T-cell (primary cell): ENCODE results near the gene LMOD1. TPM values are rescaled to one million over a fixed set of nuclear protein-coding genes. Genes with fewer than 3 reads are reported as not detected.

ENCODE experiments used
- ATAC-seq, 4 experiments: fragments of 200-7000 bp in 3 of 4; fragments of 150-1000 bp in 1 of 4; cut with Tn5 transposase; replicated peaks in 1 of 4; 1 replicate in 3 of 4; 2 replicates in 1 of 4; pipeline ENCODE4 v1.10.0; 2021; ENCODE audit warnings: moderate library complexity in 3 of 4, mild to moderate bottlenecking in 2 of 4, moderate number of reproducible peaks in 1 of 4
- CTCF ChIA-PET, 2 donors: fragments of 300-600 bp; sonication (Branson Sonifier 250); formaldehyde crosslinking; loops; one replicate each; lab custom pipeline; 2022; ENCODE audit warnings: antibody characterized with exemption in 2 of 2; lab: Charles Lee
- POLR2A ChIA-PET, 2 donors: fragments of 300-600 bp; sonication (Branson Sonifier 250); formaldehyde crosslinking; loops; one replicate each; lab custom pipeline; 2022; ENCODE audit warnings: antibody characterized with exemption in 2 of 2; lab: Charles Lee
- DNase-seq, 35 experiments: peaks; one replicate each; pipeline versions ENCODE4 v3.0.0 to v3.0.0-alpha.2; 2013 to 2023
- H3K27ac ChIP-seq: one replicate; pipeline ENCODE4 v1.5.1; 2013; ENCODE audit warnings: low read length
- H3K27me3 ChIP-seq, 2 experiments: replicated peaks in 1 of 2; 1 replicate in 1 of 2; 2 replicates in 1 of 2; pipeline versions ENCODE4 v1.6.1 to v1.7.0; 2013; ENCODE audit warnings: low read length in 1 of 2, mixed read lengths in 1 of 2; ENCODE audit not compliant: control insufficient read depth in 2 of 2, insufficient read depth in 2 of 2; ENCODE audit errors: extremely low read depth in 1 of 2
- H3K36me3 ChIP-seq, 2 donors: 1 replicate in 1 of 2; 2 replicates in 1 of 2; pipeline versions ENCODE4 v1.6.1 to v1.7.0; 2013; ENCODE audit warnings: low read length in 1 of 2; ENCODE audit not compliant: control insufficient read depth in 2 of 2, insufficient read depth in 1 of 2; ENCODE audit errors: extremely low read depth in 1 of 2
- H3K4me1 ChIP-seq, 2 experiments: 1 replicate in 1 of 2; 2 replicates in 1 of 2; pipeline versions ENCODE4 v1.6.1 to v1.7.0; 2013; ENCODE audit warnings: low read length in 2 of 2, mixed read lengths in 1 of 2; ENCODE audit not compliant: insufficient read depth in 2 of 2, control insufficient read depth in 1 of 2; ENCODE audit errors: extremely low read depth in 1 of 2
- H3K4me3 ChIP-seq, 2 donors: 1 replicate in 1 of 2; 2 replicates in 1 of 2; pipeline versions ENCODE4 v1.5.1 to v1.7.0; 2013; ENCODE audit warnings: mild to moderate bottlenecking in 2 of 2, low read length in 1 of 2, moderate library complexity in 1 of 2; ENCODE audit not compliant: control insufficient read depth in 1 of 2; ENCODE audit errors: extremely low read depth in 1 of 2
- H3K9me3 ChIP-seq: 2 replicates; pipeline ENCODE4 v1.7.0; 2013
- H3K27ac Mint-ChIP-seq, 2 donors: one replicate each; pipeline ENCODE4 v1.8.0; 2020 to 2021; ENCODE audit warnings: mild to moderate bottlenecking in 2 of 2, mixed read lengths in 2 of 2
- H3K27me3 Mint-ChIP-seq, 2 donors: one replicate each; pipeline ENCODE4 v1.8.0; 2021 to 2022; ENCODE audit warnings: mixed read lengths in 2 of 2
- H3K36me3 Mint-ChIP-seq: one replicate; pipeline ENCODE4 v1.8.0; 2021; ENCODE audit warnings: mixed read lengths
- H3K4me1 Mint-ChIP-seq, 3 donors: one replicate each; pipeline ENCODE4 v1.8.0; 2020 to 2022; ENCODE audit warnings: mixed read lengths in 3 of 3, mild to moderate bottlenecking in 1 of 3
- H3K4me3 Mint-ChIP-seq, 3 donors: one replicate each; pipeline ENCODE4 v1.8.0; 2020 to 2022; ENCODE audit warnings: mild to moderate bottlenecking in 3 of 3, mixed read lengths in 3 of 3, moderate library complexity in 3 of 3
- H3K9me3 Mint-ChIP-seq, 3 donors: one replicate each; pipeline ENCODE4 v1.8.0; 2020 to 2022; ENCODE audit warnings: mixed read lengths in 3 of 3
- WGBS: methylation state at CpG from one replicate; pipeline ENCODE4 v1.1.5; 2013; ENCODE audit warnings: missing lambda C conversion rate; ENCODE audit not compliant: insufficient coverage; 5-methylcytosine and 5-hydroxymethylcytosine counted together
- total RNA-seq, 35 experiments: library from RNA in 6 of 35; stranded (reverse) in 6 of 35; fragments of 120-200 nt in 1 of 35; gene quantifications; one replicate each; pipeline versions ENCODE4 v1.2.1 to v1.2.4 and lab custom pipeline; 2013 to 2026

Gene LMOD1
- total RNA-seq, 5 donors from 2014 or later (not counting 1 experiment from before 2014, with no cell fraction given) = 0.10 to 0.29 (median 0.16) TPM; not detected in 2

DNA sequence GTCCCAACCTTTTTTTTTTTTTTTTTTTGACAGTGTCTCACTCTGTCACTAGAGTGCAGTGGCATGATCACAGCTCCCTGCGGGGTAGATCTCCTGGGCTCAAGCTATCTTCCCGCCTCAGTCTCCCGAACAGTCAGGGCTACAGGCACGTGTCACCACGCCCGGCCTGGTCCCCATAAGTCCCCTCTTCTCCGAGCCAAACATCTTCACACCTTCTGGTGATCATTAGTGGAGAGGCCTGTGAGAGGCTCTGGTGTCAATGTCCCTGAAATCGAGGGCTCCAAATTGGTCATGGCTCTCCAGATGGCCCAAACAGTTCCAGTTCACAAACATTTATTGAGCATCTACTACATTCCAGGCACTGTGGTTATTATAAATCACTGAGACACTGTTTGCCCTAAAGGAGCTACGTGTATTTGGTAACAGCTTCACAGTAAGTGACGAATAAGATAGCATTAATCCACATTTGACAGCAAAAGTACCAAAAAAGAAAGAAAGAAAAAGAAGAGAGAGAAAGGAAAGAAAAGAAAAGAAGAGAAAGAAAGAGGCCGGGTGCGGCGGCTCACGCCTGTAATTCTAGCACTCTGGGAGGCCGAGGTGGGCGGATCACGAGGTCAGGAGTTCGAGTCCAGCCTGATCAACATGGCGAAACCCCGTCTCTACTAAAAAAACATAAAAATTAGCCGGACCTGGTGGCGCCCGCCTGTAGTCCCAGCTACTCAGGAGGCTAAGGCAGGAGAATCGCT is 8.1 kb upstream of the LMOD1 start:
- H3K4me1 Mint-ChIP-seq = peaks cover 18 to 27% (median 23%) of the 10 kb centered on the region in 3 donors
- no peak for ATAC-seq
- 51% methylated on average over 10 of the region's 24 CpGs for WGBS

DNA sequence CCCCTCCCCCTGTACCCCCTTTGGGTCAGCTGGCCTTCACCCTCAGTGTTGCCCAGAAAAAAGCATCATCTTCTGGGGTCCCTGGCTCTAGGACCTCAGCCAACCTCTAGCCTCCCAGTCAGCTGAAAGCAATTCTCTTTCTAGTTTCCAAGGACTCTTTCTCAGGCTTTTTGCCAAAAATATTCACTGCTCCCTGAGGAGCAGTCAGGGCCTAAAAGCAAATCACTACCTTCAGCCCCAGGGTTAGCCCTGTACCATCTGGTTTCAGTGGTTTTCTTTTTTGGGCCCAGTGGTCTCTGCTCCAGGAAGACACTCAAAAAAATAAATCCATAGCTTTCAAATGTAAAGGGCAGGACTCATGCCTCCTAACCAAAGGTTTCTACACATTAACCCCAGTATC is 3.1 kb upstream of the LMOD1 start:
- Histone ChIP-seq H3K27me3 (peaks cover 13 to 33% of the 10 kb centered on the region in 2 experiments), H3K27ac (no peak overlapping the region), H3K36me3 (no peaks in the 10 kb centered on the region), H3K4me1 (peaks cover 0 to 12% of the 10 kb centered on the region in 2 experiments), H3K9me3 (no peaks in the 10 kb centered on the region), H3K4me3 (no peak overlapping the region)
- DNase-seq (no peak), ATAC-seq (no peak)
- ChIA-PET POLR2A (interaction anchor here in 1 of 2 donors (0.6 to 1.1 kb wide), 2 partner anchors 12 to 72 kb away, joined by 5 to 11 read pairs; no protein-coding TSS in a partner anchor), CTCF (interaction anchor here in 1 of 2 donors (1.0 kb wide), 1 partner anchor 54 kb away, joined by 3 read pairs; no protein-coding TSS in a partner anchor)
- H3K4me1 Mint-ChIP-seq = peaks cover 16 to 20% (median 17%) of the 10 kb centered on the region in 3 donors
- no peak overlapping the region for H3K4me3 Mint-ChIP-seq
- peaks cover 36 to 40% of the 10 kb centered on the region in 2 donors for H3K27me3 Mint-ChIP-seq
- H3K9me3 Mint-ChIP-seq = no peaks in the 10 kb centered on the region
- H3K36me3 Mint-ChIP-seq = no peaks in the 10 kb centered on the region
- no peak overlapping the region for H3K27ac Mint-ChIP-seq

More for the DNA sequence above, 8.1 kb upstream of the LMOD1 start:
- Mint-ChIP-seq H3K27ac (peak overlapping the region; percentile 89 to 90), H3K27me3 (no peaks in the 10 kb centered on the region), H3K36me3 (peaks cover 10% of the 10 kb centered on the region), H3K4me3 (peak overlapping the region; percentile 92 to 97 (median 97)), H3K9me3 (no peaks in the 10 kb centered on the region)
- peaks cover 9 to 10% of the 10 kb centered on the region in 2 experiments for H3K4me1 ChIP-seq
- H3K9me3 ChIP-seq = no peaks in the 10 kb centered on the region
- POLR2A ChIA-PET = interaction anchor here in 1 of 2 donors (0.7 to 1.1 kb wide), 3 partner anchors 10 to 27 kb away, joined by 3 to 10 read pairs (median 4); no protein-coding TSS in a partner anchor
- H3K27ac ChIP-seq = peak overlapping the region; percentile 83
- H3K4me3 ChIP-seq = peak overlapping the region; percentile 80 to 93
- CTCF ChIA-PET = interaction anchor here (0.6 to 1.1 kb wide), 5 partner anchors 9 to 1354 kb away, joined by 3 to 5 read pairs (median 4); no protein-coding TSS in a partner anchor
- peak in 4 of 35 experiments; percentile 4 to 9 (median 4) for DNase-seq
- peaks cover 0 to 16% of the 10 kb centered on the region in 2 donors for H3K36me3 ChIP-seq
- peaks cover 0 to under 1% of the 10 kb centered on the region in 2 experiments for H3K27me3 ChIP-seq

DNA sequence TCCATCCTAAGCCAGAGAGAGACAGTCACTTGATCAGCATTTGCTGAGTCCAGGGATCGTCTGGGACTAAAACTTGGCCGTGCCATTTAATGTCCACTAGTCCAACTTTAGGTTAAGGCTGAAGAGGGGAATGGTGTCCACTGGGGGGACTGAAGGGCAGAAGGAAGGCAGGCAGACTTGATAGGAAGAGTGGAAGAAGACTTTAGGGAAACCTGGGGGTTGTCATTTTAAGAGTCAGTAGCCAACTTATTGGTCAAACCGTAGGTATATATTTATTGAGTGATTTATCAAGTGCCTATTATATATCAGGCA is 1.3 kb upstream of the LMOD1 start:
- CTCF ChIA-PET = no interaction called here

DNA sequence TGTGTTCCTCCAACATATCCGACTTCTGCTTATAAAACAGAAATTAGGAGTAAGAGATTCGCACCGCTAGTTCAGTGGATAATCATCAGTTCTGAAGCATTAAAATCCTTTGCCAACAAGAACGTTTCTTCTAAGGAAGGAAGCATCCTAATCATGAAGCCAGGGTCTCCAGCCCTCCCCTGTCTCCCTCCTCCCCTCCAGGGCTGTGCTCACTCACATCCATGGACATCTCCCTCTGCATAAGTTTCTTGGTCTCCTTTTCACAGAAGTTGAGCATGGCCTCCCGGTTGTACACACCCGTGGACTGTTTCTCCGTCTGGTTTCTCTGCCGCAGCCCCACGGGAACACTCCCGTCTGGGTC is 505 bp downstream of the LMOD1 start:
- no peak overlapping the region for H3K27ac Mint-ChIP-seq
- CTCF ChIA-PET = interaction anchor here (0.6 to 1.0 kb wide), 4 partner anchors 7 to 69 kb away, joined by 3 to 5 read pairs (median 4); no protein-coding TSS in a partner anchor
- peaks cover 12 to 17% (median 13%) of the 10 kb centered on the region in 3 donors for H3K4me1 Mint-ChIP-seq

More for the DNA sequence above, 1.3 kb upstream of the LMOD1 start:
- Mint-ChIP-seq H3K4me3 (no peak overlapping the region), H3K36me3 (no peaks in the 10 kb centered on the region), H3K9me3 (no peaks in the 10 kb centered on the region), H3K4me1 (peaks cover 12 to 17% (median 13%) of the 10 kb centered on the region in 3 donors), H3K27me3 (peaks cover 49 to 51% of the 10 kb centered on the region in 2 donors), H3K27ac (no peak overlapping the region)
- no peaks in the 10 kb centered on the region for H3K9me3 ChIP-seq
- H3K4me1 ChIP-seq = peaks cover 0 to 10% of the 10 kb centered on the region in 2 experiments
- no peak overlapping the region for H3K27ac ChIP-seq
- H3K36me3 ChIP-seq = no peaks in the 10 kb centered on the region
- WGBS = 93% methylated on average over 2 of the region's 3 CpGs
- H3K27me3 ChIP-seq = peaks cover 13 to 40% of the 10 kb centered on the region in 2 experiments
- no peak overlapping the region for H3K4me3 ChIP-seq
- no peak for DNase-seq
- no peak for ATAC-seq
- POLR2A ChIA-PET = no interaction called here

DNA sequence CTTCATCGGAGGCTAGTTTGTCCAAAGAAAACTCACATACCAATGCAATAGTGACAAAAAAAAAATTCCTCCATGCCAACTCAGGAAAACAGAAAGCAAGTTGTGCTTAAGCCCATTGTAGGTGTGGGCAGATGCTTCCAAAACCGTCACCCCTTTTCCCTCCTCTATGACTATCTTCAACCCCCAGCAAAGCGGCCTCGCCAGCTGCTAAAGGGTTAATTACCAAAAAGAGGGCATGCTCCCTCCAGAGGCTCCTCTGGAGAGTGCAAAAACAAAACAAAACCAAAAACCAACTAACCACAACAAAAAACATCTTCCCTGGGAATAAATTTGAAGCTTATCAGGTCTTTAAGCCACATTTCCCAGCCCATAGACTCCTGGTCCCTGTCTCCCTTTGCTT is 1.2 kb downstream of the LMOD1 start:
- peaks cover 53 to 54% of the 10 kb centered on the region in 2 donors for H3K27me3 Mint-ChIP-seq
- CTCF ChIA-PET = interaction anchor here (0.6 to 1.0 kb wide), 4 partner anchors 8 to 69 kb away, joined by 3 to 5 read pairs (median 4); no protein-coding TSS in a partner anchor
- Histone ChIP-seq H3K27ac (no peak overlapping the region), H3K9me3 (no peaks in the 10 kb centered on the region), H3K4me3 (no peak overlapping the region), H3K4me1 (peaks cover 0 to 10% of the 10 kb centered on the region in 2 experiments), H3K36me3 (no peaks in the 10 kb centered on the region), H3K27me3 (peaks cover 13 to 52% of the 10 kb centered on the region in 2 experiments)
- POLR2A ChIA-PET = no interaction called here
- H3K9me3 Mint-ChIP-seq = no peaks in the 10 kb centered on the region
- peaks cover 12 to 17% (median 13%) of the 10 kb centered on the region in 3 donors for H3K4me1 Mint-ChIP-seq
- ATAC-seq (no peak), DNase-seq (no peak)
- H3K36me3 Mint-ChIP-seq = no peaks in the 10 kb centered on the region
- H3K4me3 Mint-ChIP-seq = no peak overlapping the region
- peak overlapping the region in 1 of 2 donors; percentile 39 for H3K27ac Mint-ChIP-seq
- WGBS = no CpG with 5 or more reads among the region's 4 CpGs

More for the DNA sequence above, 505 bp downstream of the LMOD1 start:
- H3K36me3 ChIP-seq = no peaks in the 10 kb centered on the region
- DNase-seq (no peak), ATAC-seq (no peak)
- peaks cover 53 to 54% of the 10 kb centered on the region in 2 donors for H3K27me3 Mint-ChIP-seq
- H3K27ac ChIP-seq = no peak overlapping the region
- H3K4me3 ChIP-seq = no peak overlapping the region
- no peaks in the 10 kb centered on the region for H3K9me3 Mint-ChIP-seq
- peaks cover 0 to 10% of the 10 kb centered on the region in 2 experiments for H3K4me1 ChIP-seq
- POLR2A ChIA-PET = no interaction called here
- no peaks in the 10 kb centered on the region for H3K9me3 ChIP-seq
- no peaks in the 10 kb centered on the region for H3K36me3 Mint-ChIP-seq
- H3K27me3 ChIP-seq = peaks cover 13 to 52% of the 10 kb centered on the region in 2 experiments
- 58% methylated on average over 9 of the region's 10 CpGs for WGBS
- peak overlapping the region in 1 of 3 donors; percentile 70 for H3K4me3 Mint-ChIP-seq

DNA sequence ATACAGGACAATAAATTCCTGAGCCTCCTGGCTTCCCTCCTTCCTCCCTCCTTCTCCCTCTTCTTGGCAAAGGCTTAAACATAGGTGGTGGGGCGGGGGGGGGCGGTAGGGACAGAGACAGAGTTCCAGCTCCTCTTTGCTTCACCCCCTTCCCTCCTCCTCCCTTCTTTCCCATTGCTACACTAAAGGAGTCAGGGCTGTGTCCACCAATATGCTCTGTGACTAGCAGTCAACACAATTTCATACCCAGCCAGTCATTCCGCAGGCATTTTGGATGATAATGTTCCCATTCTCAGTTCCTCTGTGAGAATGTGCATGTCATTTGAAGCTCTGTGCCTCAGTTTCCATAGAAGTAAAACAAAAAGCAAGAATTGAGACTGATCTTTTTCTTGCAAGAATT is 1.7 kb downstream of the LMOD1 start:
- no peak overlapping the region for H3K27ac Mint-ChIP-seq
- H3K4me1 Mint-ChIP-seq = peaks cover 12 to 17% (median 13%) of the 10 kb centered on the region in 3 donors
- peaks cover 0 to 10% of the 10 kb centered on the region in 2 experiments for H3K4me1 ChIP-seq
- no peak overlapping the region for H3K4me3 ChIP-seq
- peaks cover 53 to 54% of the 10 kb centered on the region in 2 donors for H3K27me3 Mint-ChIP-seq
- H3K36me3 Mint-ChIP-seq = no peaks in the 10 kb centered on the region
- no peaks in the 10 kb centered on the region for H3K36me3 ChIP-seq
- ATAC-seq = no peak
- H3K27me3 ChIP-seq = peaks cover 13 to 52% of the 10 kb centered on the region in 2 experiments
- H3K4me3 Mint-ChIP-seq = no peak overlapping the region
- no peaks in the 10 kb centered on the region for H3K9me3 ChIP-seq
- WGBS = 83% methylated on average over 1 of the region's 3 CpGs
- H3K27ac ChIP-seq = no peak overlapping the region
- H3K9me3 Mint-ChIP-seq = no peaks in the 10 kb centered on the region
- no peak for DNase-seq
- ChIA-PET CTCF (interaction anchor here in 1 of 2 donors (0.6 kb wide), 1 partner anchor 433 kb away, joined by 6 read pairs; no protein-coding TSS in a partner anchor), POLR2A (no interaction called here)
